GM12878 (cell line): ENCODE data around the gene NPW. TPM values are rescaled to one million over a fixed set of nuclear protein-coding genes. Genes with fewer than 3 reads are reported as not detected.

Source experiments
- ATAC-seq: fragments of 200-7000 bp; cut with Tn5 transposase; 3 replicates; pipeline ENCODE4 v1.9.1; 2020; ENCODE audit warnings: mild to moderate bottlenecking, moderate library complexity
- BruUV-seq: library from RNA; stranded (reverse); fragments of 400-500 nt; replicated peaks from 2 replicates; lab custom pipeline; 2021; lab: Mats Ljungman, UMichigan
- CTCF ChIA-PET: fragments of 300-600 bp; sonication (Branson Sonifier 250); formaldehyde crosslinking; extraction: SDS; loops from one replicate; lab custom pipeline; 2021; ENCODE audit warnings: inconsistent platforms; lab: Yijun Ruan, JAX
- POLR2A ChIA-PET: fragments of 350-600 bp; formaldehyde crosslinking; extraction: SDS; loops from one replicate; lab custom pipeline; 2021; ENCODE audit warnings: inconsistent platforms; lab: Charles Lee
- RAD21 ChIA-PET: fragments of 300-600 bp; sonication (Branson Sonifier 250); formaldehyde crosslinking; loops from one replicate; lab custom pipeline; 2023; ENCODE audit warnings: antibody characterized with exemption; ENCODE audit not compliant: unreplicated experiment; lab: Charles Lee
- SMC1A ChIA-PET: fragments of 300-600 bp; sonication (Branson Sonifier 250); formaldehyde crosslinking; loops from one replicate; lab custom pipeline; 2023; ENCODE audit not compliant: unreplicated experiment, uncharacterized antibody; lab: Charles Lee
- DNase-seq: peaks from one replicate; pipeline ENCODE4 v3.0.0-alpha.2; 2011; ENCODE audit warnings: low read depth, low spot score
- FAIRE-seq: peaks from 3 replicates; lab custom pipeline; 2011; peaks lifted over from hg19 to GRCh38; lab: Jason Lieb, UNC
- H2AFZ ChIP-seq: 2 replicates; pipeline ENCODE4 v1.6.0; 2011; ENCODE audit warnings: low read depth, low read length, control low read depth; ENCODE audit not compliant: control insufficient read depth
- H3K27ac ChIP-seq: 2 replicates; pipeline ENCODE4 v1.5.1; 2011; ENCODE audit warnings: control low read depth; ENCODE audit not compliant: control insufficient read depth, insufficient read depth
- H3K27me3 ChIP-seq, 2 experiments: replicated peaks in 1 of 2; 2 replicates each; pipeline versions ENCODE4 v1.6.0 to v1.6.1; 2011; ENCODE audit warnings: low read length in 1 of 2; ENCODE audit not compliant: control insufficient read depth in 2 of 2, insufficient read depth in 2 of 2
- H3K36me3 ChIP-seq, 2 experiments: 2 replicates each; pipeline ENCODE4 v1.5.1; 2011; ENCODE audit warnings: low read length in 1 of 2; ENCODE audit not compliant: control insufficient read depth in 2 of 2, insufficient read depth in 2 of 2
- H3K4me1 ChIP-seq: 2 replicates; pipeline ENCODE4 v1.6.1; 2011; ENCODE audit warnings: mild to moderate bottlenecking, low read length, moderate library complexity, mixed read lengths; ENCODE audit not compliant: control insufficient read depth, insufficient read depth
- H3K4me2 ChIP-seq: 2 replicates; pipeline ENCODE4 v1.6.0; 2011; ENCODE audit warnings: control low read depth; ENCODE audit not compliant: control insufficient read depth, insufficient read depth
- H3K4me3 ChIP-seq: fragments of 200-600 bp; sonication (generic); 2 replicates; pipeline ENCODE4 v1.5.1; 2016
- H3K79me2 ChIP-seq: 2 replicates; pipeline ENCODE4 v1.6.0; 2011; ENCODE audit warnings: low read length; ENCODE audit not compliant: control insufficient read depth, insufficient read depth
- H3K9ac ChIP-seq: 2 replicates; pipeline ENCODE4 v1.8.0; 2011; ENCODE audit warnings: low read length, control low read depth, mixed read lengths; ENCODE audit not compliant: control insufficient read depth, insufficient read depth
- H3K9me3 ChIP-seq: replicated peaks from 3 replicates; pipeline ENCODE4 v1.5.1; 2011; ENCODE audit warnings: mild to moderate bottlenecking, low read length; ENCODE audit not compliant: control insufficient read depth, insufficient read depth
- H4K20me1 ChIP-seq: 2 replicates; pipeline ENCODE4 v1.6.0; 2011; ENCODE audit not compliant: control insufficient read depth, insufficient read depth
- ATF3 ChIP-seq: IDR thresholded peaks from 2 replicates; pipeline ENCODE4 v1.6.1; 2011; ENCODE audit warnings: low read depth, mild to moderate bottlenecking, low read length, moderate library complexity, borderline replicate concordance; ENCODE audit errors: extremely low read depth
- BCL11A ChIP-seq: IDR thresholded peaks from 2 replicates; pipeline ENCODE4 v1.6.1; 2011; ENCODE audit warnings: low read depth, low read length
- HDAC6 ChIP-seq: fragments of 200-600 bp; sonication (generic); IDR thresholded peaks from one replicate; pipeline ENCODE4 v1.8.0; 2017; ENCODE audit warnings: antibody characterized with exemption; ENCODE audit not compliant: unreplicated experiment
- MYB ChIP-seq: fragments of 150-350 bp; IDR thresholded peaks from 2 replicates; pipeline ENCODE4 v1.6.1; 2014; ENCODE audit warnings: mild to moderate bottlenecking, low read depth, low read length, borderline replicate concordance
- NFYB ChIP-seq: IDR thresholded peaks from 2 replicates; pipeline ENCODE4 v1.6.1; 2011; ENCODE audit warnings: low read depth, mild to moderate bottlenecking, low read length, improper control_type of control experiment, moderate library complexity; ENCODE audit not compliant: insufficient read depth
- POLR2AphosphoS5 ChIP-seq: IDR thresholded peaks from 2 replicates; pipeline ENCODE4 v1.6.1; 2011; ENCODE audit warnings: mild to moderate bottlenecking, low read length, inconsistent platforms
- RAD51 ChIP-seq: fragments of 450-650 bp; IDR thresholded peaks from 2 replicates; pipeline ENCODE4 v1.6.1; 2016; ENCODE audit warnings: moderate library complexity, mild to moderate bottlenecking, inconsistent platforms
- STAT1 ChIP-seq: fragments of 450-650 bp; conservative IDR thresholded peaks from 2 replicates; pipeline ENCODE4 v1.6.1; 2014; ENCODE audit warnings: antibody characterized with exemption, mild to moderate bottlenecking
- TCF7 ChIP-seq: IDR thresholded peaks from 2 replicates; pipeline ENCODE4 v1.6.1; 2014; ENCODE audit warnings: antibody characterized with exemption, borderline replicate concordance
- ZNF687 ChIP-seq: fragments of 450-650 bp; IDR thresholded peaks from 2 replicates; pipeline ENCODE4 v1.6.1; 2017; ENCODE audit warnings: mild to moderate bottlenecking, moderate library complexity
- whole genome bisulfite sequencing: methylation state at CpG from one replicate; pipeline ENCODE4 v1.1.6; 2016; ENCODE audit warnings: low lambda C conversion rate; ENCODE audit not compliant: insufficient replicate concordance, insufficient coverage; ENCODE audit errors: missing lambda C conversion rate; 5-methylcytosine and 5-hydroxymethylcytosine counted together
- in situ Hi-C: fragments of 300-500 bp; cut with MboI; formaldehyde crosslinking; loops from 9 replicates; pipeline ENCODE4 v1.14.3; 2018; ENCODE audit warnings: mixed read lengths
- intact Hi-C: fragments of 100-400 bp; cut with micrococcal nuclease; formaldehyde crosslinking; loops from one replicate; pipeline ENCODE4 v1.14.2; 2022; ENCODE audit not compliant: unreplicated experiment
- polyA plus RNA-seq, 11 experiments: library from polyadenylated mRNA; depleted of rRNA in 4 of 11; unstranded in 6 of 11; stranded (reverse) in 5 of 11; fragments of >200 nt; fragmentation: Nextera tagmentation in 4 of 11; fragmentation: Illumina TruSeq in 1 of 11; extraction: Ambion mirVana in 4 of 11; extraction: Trizol in 1 of 11; gene quantifications; 1 replicate in 1 of 11; 2 replicates in 10 of 11; pipeline versions ENCODE4 v1.2.1 to v1.2.3, GENCODE V29; 2011 to 2016; ENCODE audit warnings: inconsistent platforms in 2 of 11, missing spikeins in 2 of 11, low read depth in 1 of 11
- total RNA-seq, 4 experiments: library from RNA; depleted of rRNA in 3 of 4; stranded (reverse); fragments of >200 nt in 3 of 4; fragmentation: Illumina TruSeq in 1 of 4; extraction: Trizol in 1 of 4; gene quantifications; 2 replicates each; pipeline versions ENCODE4 v1.2.1 to v1.2.3, GENCODE V29; 2013 to 2021

Gene NPW
- total and polyA plus RNA-seq, 10 of the 15 experiments (the other 5 are each of a cell fraction or from before 2014, with no cell fraction given), result 0.23 to 2.5 (median 0.98) TPM; not detected in 4

GRCh38 chr16:2037115-2037514 lies 17.5 kb downstream of the NPW start:
- no peak for ATAC-seq
- no peak for DNase-seq
- Histone ChIP-seq H3K27ac (no peak overlapping the region), H3K4me2 (no peak overlapping the region), H3K4me1 (no peaks in the 10 kb centered on the region), H3K4me3 (no peak overlapping the region), H3K9ac (no peak overlapping the region), H2AFZ (no peak overlapping the region), H3K36me3 (no peaks in the 10 kb centered on the region), H4K20me1 (no peaks in the 10 kb centered on the region), H3K9me3 (no peaks in the 10 kb centered on the region), H3K79me2 (no peaks in the 10 kb centered on the region), H3K27me3 (no peaks in the 10 kb centered on the region)
- in situ Hi-C loops, result no loop called here
- SMC1A ChIA-PET, result no interaction called here
- 55% methylated on average over 15 of the region's 15 CpGs for WGBS
- CTCF ChIA-PET, result no interaction called here
- intact Hi-C loops, result no loop called here
- TF ChIP-seq BCL11A (no peak), HDAC6 (no peak), POLR2AphosphoS5 (no peak), STAT1 (no peak), NFYB (no peak), TCF7 (no peak), ATF3 (no peak), MYB (no peak), ZNF687 (no peak), RAD51 (no peak)
- no TSS peak for BruUV-seq
- no peak for FAIRE-seq
- POLR2A ChIA-PET, result no interaction called here
- RAD21 ChIA-PET, result no interaction called here
